ENCODE measurements around the gene DNAJC5G. TPM values are rescaled to one million over a fixed set of nuclear protein-coding genes. Genes with fewer than 3 reads are reported as not detected.

The DNAJC5G gene
- total and polyA plus RNA-seq, 8 donors = 0.06 to 0.34 TPM; not detected in 6

DNA sequence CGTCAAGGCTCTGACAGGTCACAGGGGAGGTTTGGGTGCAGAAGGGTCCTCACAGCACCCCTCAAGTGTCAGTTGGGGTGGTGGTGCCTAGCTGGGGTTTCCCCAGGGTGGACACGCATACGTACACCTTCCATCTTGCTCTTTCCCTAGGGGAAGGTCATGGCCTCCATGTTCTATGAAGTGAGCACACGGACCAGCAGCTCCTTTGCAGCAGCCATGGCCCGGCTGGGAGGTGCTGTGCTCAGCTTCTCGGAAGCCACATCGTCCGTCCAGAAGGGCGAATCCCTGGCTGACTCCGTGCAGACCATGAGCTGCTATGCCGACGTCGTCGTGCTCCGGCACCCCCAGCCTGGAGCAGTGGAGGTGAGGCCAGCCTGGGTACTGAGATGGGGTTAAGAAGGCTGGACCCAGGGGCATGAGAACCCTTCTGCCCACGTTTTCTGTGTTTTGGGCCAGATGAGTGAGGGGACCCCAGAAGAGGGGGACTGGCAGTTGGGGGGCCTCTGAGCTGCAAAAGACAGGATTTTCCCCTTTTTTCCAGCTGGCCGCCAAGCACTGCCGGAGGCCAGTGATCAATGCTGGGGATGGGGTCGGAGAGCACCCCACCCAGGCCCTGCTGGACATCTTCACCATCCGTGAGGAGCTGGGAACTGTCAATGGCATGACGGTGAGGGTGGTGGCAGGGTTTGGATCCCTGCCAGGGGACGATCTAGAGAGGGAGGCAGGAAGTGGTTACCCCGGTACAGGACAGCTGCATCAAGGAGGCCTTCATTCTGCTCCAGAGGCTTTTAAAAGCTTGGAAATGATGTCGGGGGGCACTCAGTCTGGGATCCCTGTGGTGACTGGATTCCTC lies 33.2 kb upstream of the DNAJC5G start:
- Histone ChIP-seq H3K4me1 (no peaks in the 10 kb centered on the region), H3K27me3 (no peaks in the 10 kb centered on the region), H3K27ac (no peak overlapping the region), H3K4me3 (no peak overlapping the region), H3K9me3 (no peaks in the 10 kb centered on the region), H3K36me3 (peaks cover 4 to 60% (median 32%) of the 10 kb centered on the region in 3 donors)
- FAIRE-seq (no peak), DNase-seq (peak in 1 of 6 donors; percentile 63), ATAC-seq (no peak)
- TF ChIP-seq CTCF (IDR thresholded peaks at IDR 0.05) = no peak
- 89 to 91% methylated on average over 24 of the region's 24 CpGs for WGBS, 2 donors
- intact Hi-C loops (cut with DNase I) = no loop called here

DNA sequence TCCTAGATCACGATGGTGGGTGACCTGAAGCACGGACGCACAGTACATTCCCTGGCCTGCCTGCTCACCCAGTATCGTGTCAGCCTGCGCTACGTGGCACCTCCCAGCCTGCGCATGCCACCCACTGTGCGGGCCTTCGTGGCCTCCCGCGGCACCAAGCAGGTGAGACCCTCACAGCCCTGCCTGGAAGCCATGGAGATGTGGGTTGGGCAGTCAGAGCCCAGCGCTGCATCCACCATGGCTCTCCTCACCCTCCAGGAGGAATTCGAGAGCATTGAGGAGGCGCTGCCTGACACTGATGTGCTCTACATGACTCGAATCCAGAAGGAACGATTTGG lies 32.6 kb upstream of the DNAJC5G start:
- WGBS, 2 donors = 97% methylated on average over 16 of the region's 16 CpGs
- Histone ChIP-seq H3K4me1 (no peaks in the 10 kb centered on the region), H3K27ac (no peak overlapping the region), H3K4me3 (no peak overlapping the region), H3K9me3 (no peaks in the 10 kb centered on the region), H3K27me3 (no peaks in the 10 kb centered on the region), H3K36me3 (peaks cover 2 to 54% (median 27%) of the 10 kb centered on the region in 3 donors)
- DNase-seq = peak in 1 of 6 donors; percentile 58
- intact Hi-C loops (cut with DNase I) = no loop called here
- FAIRE-seq = no peak
- TF ChIP-seq CTCF (IDR thresholded peaks at IDR 0.05) = no peak
- ATAC-seq = no peak

- ATAC-seq (no peak), FAIRE-seq (no peak), DNase-seq (peak in 1 of 6 donors; percentile 35)
- no peak for TF ChIP-seq CTCF (IDR thresholded peaks at IDR 0.05)
- no peaks in the 10 kb centered on the region for H3K4me1 ChIP-seq
- H3K36me3 ChIP-seq = peaks cover 2 to 44% (median 17%) of the 10 kb centered on the region in 3 donors
- 89 to 95% methylated on average over 19 of the region's 19 CpGs for WGBS, 2 donors
- H3K4me3 ChIP-seq = no peak overlapping the region
- intact Hi-C loops (cut with DNase I) = no loop called here
- no peaks in the 10 kb centered on the region for H3K27me3 ChIP-seq
- no peaks in the 10 kb centered on the region for H3K9me3 ChIP-seq
- H3K27ac ChIP-seq = no peak overlapping the region
These were observed 31.7 kb upstream of the DNAJC5G start for GRCh38 chr2:27243391-27244130.

DNA sequence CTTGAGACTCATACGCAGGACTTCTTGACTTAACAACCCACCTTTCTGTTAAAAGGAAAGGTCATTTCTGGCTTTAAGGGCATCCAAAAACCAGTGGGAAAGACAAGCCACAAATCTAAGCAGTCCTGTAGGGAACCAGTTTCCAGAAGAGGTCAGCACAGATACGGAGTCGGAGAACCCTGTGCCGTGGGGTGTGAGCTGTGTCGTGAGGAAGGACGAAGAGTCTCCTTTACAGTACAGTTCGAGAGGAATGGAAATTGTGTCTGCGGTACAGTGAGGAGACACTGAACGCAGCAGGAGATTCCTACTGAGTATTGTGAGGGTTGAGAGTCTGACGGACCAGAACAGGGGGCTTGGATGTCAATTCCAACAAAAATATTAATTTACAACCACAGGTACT lies 30.1 kb upstream of the DNAJC5G start:
- whole genome bisulfite sequencing, 2 donors = 66 to 77% methylated on average over 10 of the region's 10 CpGs
- no peak for FAIRE-seq
- Histone ChIP-seq H3K36me3 (peaks cover 0 to 32% (median 8%) of the 10 kb centered on the region in 3 donors), H3K4me1 (no peaks in the 10 kb centered on the region), H3K27me3 (no peaks in the 10 kb centered on the region), H3K9me3 (no peaks in the 10 kb centered on the region), H3K4me3 (no peak overlapping the region), H3K27ac (no peak overlapping the region)
- DNase-seq = no peak
- no peak for TF ChIP-seq CTCF (IDR thresholded peaks at IDR 0.05)
- intact Hi-C loops (cut with DNase I) = no loop called here
- no peak for ATAC-seq

Measured in pancreas (tissue), 10 donors.